NCI-H226 (cell line): Measurements from ENCODE around the gene CLDN7.
A peak's percentile ranks its signal among the peaks of the same experiment; 100 is the strongest.

Experiments used
- DNase-seq: peaks from one replicate; pipeline ENCODE4 v3.0.0-alpha.2; 2015

CLDN7 gene

GRCh38 chr17:7235693-7236665 is 26.3 kb downstream of the CLDN7 start:
- DNase-seq: peak; percentile 54

GRCh38 chr17:7234083-7234951 is 28.0 kb downstream of the CLDN7 start, which contains the start of gene DVL2:
Gene DVL2 (minus strand): TSS chr17:7234517. CDS start chr17:7234262, 255 bp downstream.
- peak; percentile 84 for DNase-seq

GRCh38 chr17:7233701-7234082 is 28.6 kb downstream of the CLDN7 start:
- DNase-seq: no peak

GRCh38 chr17:7232114-7232513 is 30.2 kb downstream of the CLDN7 start:
- DNase-seq: no peak

- DNase-seq: no peak
Observed at GRCh38 chr17:7229504-7229903, 32.8 kb downstream of the CLDN7 start.

GRCh38 chr17:7228920-7229319 is 33.4 kb downstream of the CLDN7 start:
- DNase-seq: no peak

GRCh38 chr17:7226721-7227710 is 35.3 kb downstream of the CLDN7 start:
- DNase-seq: no peak

GRCh38 chr17:7225711-7226331 is 36.5 kb downstream of the CLDN7 start:
- no peak for DNase-seq

GRCh38 chr17:7224661-7225111 is 37.6 kb downstream of the CLDN7 start:
- no peak for DNase-seq

GRCh38 chr17:7224110-7224509 is 38.2 kb downstream of the CLDN7 start:
- DNase-seq: no peak

- no peak for DNase-seq
Observed at GRCh38 chr17:7223375-7223774, 38.9 kb downstream of the CLDN7 start.

GRCh38 chr17:7222972-7223292 is 39.3 kb downstream of the CLDN7 start:
- no peak for DNase-seq

GRCh38 chr17:7222093-7222971 is 39.9 kb downstream of the CLDN7 start:
- no peak for DNase-seq

- DNase-seq: no peak
Observed at GRCh38 chr17:7221278-7222092, 40.8 kb downstream of the CLDN7 start.

- peak; percentile 38 for DNase-seq
Observed at GRCh38 chr17:7220593-7221277, 41.5 kb downstream of the CLDN7 start.

- DNase-seq: peak; percentile 90
Observed at GRCh38 chr17:7219812-7220592, 42.3 kb downstream of the CLDN7 start, which contains the start of the genes ACADVL and DLG4. Gene ACADVL (plus strand): TSS chr17:7219938. CDS start chr17:7219985, 47 bp downstream. Gene DLG4 (minus strand): TSS chr17:7219836.

GRCh38 chr17:7219229-7219811 is 43.0 kb downstream of the CLDN7 start:
- no peak for DNase-seq

GRCh38 chr17:7218758-7219157 is 43.5 kb downstream of the CLDN7 start:
- DNase-seq: no peak
